HG03066 (cell line): ENCODE measurements around the gene PERM1.
"Not testable (repeated sequence)": the region's sequence is repeated elsewhere in the genome, so short reads cannot be mapped to it uniquely, and the experiment has no call there.

Experiments
- ATAC-seq: cut with Tn5 transposase; IDR thresholded peaks from one replicate; pipeline ENCODE4 v1.9.1; 2021; ENCODE audit warnings: low read depth; ENCODE audit not compliant: unreplicated experiment

Gene PERM1

DNA sequence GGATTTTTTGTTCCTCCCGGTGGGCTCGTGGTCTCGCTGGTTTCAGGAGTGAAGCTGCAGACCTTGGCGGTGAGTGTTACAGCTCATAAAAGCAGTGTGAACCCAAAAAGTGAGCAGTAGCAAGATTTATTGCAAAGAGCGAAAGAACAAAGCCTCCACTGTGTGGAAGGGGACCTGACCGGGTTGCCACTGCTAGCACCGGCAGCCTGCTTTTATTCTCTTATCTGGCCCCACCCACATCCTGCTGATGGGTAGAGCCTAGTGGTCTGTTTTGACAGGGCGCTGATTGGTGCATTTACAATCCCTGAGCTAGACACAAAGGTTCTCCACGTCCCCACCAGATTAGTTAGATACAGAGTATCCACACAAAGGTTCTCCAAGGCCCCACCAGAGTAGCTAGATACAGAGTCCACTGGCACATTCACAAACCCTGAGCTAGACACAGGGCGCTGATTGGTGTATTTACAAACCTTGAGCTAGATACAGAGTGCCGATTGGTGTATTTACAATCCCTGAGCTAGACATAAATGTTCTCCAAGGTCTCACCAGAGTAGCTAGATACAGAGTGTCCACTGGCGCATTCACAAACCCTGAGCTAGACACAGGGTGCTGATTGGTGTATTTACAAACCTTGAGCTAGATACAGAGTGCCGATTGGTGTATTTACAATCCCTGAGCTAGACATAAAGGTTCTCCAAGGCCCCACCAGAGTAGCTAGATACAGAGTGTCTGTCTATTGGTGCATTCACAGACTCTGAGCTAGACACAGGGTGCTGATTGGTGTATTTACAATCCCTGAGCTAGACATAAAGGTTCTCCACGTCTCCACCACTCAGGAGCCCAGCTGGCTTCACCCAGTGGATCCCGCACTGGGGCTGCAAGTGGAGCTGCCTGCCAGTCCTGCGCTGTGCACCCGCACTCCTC, 35.8 kb upstream of the PERM1 start:
- ATAC-seq, result not testable (repeated sequence)

DNA sequence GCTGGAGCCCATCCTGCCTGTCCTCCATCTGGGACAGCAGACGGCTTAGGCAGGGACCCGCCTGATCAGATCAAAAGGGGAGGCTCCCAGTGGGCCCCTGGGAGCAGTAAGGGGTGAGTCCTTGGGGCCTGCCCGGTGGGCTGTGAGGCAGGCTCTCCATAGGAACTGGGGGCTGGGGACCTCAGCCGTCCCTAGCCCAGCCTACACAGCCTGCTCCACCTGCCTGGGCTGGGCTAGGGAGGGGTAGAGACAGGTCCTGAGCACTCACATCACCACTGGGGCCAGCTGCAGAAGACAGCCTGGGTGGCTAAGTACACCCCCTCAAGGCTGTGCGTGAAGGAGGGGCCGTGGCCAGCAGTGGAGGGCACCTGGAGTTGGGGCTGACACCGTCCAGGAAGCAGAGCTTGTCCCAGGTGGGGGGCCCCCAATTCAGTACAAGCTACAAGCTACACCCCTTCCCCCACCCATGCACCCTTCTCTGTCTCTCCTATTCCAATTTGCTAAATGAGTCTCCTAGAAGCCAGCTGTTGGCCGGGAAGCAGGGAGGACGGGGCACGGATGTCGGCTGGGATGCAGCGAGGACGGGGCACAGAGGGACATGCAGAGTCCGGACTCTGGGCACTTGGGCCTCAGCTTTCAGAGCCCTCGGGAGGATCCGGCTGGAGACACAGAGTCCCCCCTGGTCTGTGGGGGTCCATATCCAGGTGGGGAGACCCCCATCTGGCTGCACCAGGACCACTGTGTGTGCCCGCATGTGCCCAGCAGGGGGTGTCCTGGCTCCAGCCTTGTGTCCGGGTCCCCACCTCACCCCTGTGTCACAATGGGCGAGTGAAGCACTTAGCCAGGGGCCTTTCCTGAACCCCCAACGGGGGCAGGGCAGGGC, 33.1 kb upstream of the PERM1 start:
- ATAC-seq, result no peak

DNA sequence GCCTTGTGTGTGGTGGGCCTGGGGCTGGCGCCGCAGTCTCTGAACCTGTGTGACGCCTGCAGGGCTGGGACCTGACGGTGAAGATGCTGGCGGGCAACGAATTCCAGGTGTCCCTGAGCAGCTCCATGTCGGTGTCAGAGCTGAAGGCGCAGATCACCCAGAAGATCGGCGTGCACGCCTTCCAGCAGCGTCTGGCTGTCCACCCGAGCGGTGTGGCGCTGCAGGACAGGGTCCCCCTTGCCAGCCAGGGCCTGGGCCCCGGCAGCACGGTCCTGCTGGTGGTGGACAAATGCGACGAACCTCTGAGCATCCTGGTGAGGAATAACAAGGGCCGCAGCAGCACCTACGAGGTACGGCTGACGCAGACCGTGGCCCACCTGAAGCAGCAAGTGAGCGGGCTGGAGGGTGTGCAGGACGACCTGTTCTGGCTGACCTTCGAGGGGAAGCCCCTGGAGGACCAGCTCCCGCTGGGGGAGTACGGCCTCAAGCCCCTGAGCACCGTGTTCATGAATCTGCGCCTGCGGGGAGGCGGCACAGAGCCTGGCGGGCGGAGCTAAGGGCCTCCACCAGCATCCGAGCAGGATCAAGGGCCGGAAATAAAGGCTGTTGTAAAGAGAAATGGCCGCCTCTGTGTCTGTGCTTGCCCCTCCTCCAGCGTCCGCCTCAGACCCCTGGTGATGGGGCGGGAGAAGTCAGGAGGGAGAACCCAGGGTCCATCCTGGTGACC, 32.2 kb upstream of the PERM1 start:
- no peak for ATAC-seq

DNA sequence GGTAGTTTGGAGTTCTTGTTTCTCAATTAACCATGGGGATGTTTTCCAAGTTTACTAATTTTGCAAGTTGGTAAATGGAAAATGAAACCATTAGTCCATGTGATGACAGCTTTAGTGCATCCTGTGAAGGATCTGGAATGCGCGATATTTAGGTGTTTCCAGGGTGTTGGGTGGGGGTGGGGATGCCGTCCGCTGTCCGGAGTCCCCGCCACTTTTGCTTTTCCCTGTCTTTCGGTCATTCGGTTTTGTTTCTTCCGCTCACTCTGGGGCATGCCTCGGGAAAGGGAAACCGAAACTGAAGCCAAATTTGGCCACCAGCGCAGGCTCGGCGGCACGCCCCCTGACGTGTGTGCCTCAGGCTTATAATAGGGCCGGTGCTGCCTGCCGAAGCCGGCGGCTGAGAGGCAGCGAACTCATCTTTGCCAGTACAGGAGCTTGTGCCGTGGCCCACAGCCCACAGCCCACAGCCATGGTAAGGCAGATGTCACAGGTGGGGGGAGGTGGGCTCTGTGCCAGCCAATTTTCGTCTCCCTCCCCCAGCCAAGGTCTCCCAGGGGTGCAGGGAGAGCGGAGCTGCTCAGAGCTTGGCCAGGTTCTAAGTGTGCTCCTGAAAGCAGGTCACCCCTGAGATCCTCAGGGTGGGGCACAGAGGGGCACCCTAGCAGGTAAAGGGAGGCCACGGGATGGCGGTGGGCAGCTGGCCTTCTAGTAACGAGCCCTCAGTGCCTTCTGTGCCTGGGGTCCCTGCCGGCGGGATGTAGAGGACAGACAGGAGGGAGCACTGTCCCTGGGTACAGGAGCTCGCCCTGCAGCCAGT, 31.4 kb upstream of the PERM1 start, which contains the start of gene ISG15:
Gene ISG15, plus strand, starts transcription at position 393 of the 817 bp plus-strand sequence. Its CDS starts 77 bp downstream, at position 470.
- peak; percentile 62 for ATAC-seq

DNA sequence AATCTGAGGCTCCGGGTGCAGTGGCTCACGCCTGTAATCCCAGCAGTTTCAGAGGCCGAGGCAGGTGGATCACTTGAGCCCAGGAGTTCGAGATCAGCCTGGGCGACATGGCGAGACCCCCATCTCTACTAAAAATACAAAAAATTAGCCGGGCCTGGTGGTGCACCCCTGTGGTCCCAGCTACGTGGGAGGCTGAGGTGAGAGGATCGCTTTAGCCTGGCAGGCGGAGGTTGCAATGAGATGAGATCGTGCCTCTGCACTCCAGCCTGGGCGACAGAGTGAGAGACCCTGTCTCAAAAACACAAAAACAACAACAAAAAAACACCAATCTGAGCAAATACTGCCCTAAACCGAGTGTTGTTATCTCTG, 30.8 kb upstream of the PERM1 start:
- not testable (repeated sequence) for ATAC-seq

DNA sequence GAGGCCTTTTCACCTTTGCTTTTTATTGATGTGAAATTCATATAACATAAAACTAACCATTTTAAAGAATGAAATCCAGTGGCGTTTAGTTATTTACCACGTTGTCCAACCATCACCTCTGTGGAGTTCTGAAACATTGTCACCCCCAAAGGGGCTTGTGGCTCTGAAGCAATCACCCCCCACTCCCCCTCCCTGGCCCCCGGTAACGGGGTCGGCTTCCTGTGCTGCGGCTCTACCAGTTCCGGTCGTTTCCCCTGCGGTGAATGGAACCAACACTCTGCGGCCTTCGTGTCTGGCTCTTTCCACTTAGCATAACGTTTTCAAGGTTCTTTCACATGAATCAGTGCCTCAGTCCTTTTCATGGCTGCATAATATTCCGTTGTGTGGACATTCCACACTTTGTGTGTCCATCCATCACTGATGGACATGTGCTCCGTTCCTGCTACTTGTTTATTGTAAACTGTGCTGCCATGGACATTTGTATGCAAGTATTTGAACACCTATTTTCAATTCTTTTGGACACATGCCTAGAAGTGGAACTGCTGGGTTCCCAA, 29.6 kb upstream of the PERM1 start:
- no peak for ATAC-seq

DNA sequence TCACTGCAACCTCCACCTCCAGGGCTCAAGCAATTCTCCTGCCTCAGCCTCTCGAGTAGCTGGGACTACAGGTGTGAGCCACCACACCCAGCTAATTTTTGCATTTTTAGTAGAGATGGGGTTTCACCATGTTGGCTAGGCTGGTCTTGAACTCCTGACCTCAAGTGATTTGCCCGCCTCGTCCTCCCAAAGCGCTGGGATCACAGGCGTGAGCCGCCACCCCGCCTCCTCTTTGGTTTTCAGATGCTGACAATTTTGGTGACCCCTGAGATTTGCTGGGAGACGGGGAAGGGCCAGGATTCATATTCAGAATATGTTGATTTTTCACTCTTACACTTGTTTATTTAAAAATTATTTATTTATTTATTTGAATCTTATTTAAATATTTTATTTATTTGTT, 28.2 kb upstream of the PERM1 start:
- ATAC-seq, result not testable (repeated sequence)

DNA sequence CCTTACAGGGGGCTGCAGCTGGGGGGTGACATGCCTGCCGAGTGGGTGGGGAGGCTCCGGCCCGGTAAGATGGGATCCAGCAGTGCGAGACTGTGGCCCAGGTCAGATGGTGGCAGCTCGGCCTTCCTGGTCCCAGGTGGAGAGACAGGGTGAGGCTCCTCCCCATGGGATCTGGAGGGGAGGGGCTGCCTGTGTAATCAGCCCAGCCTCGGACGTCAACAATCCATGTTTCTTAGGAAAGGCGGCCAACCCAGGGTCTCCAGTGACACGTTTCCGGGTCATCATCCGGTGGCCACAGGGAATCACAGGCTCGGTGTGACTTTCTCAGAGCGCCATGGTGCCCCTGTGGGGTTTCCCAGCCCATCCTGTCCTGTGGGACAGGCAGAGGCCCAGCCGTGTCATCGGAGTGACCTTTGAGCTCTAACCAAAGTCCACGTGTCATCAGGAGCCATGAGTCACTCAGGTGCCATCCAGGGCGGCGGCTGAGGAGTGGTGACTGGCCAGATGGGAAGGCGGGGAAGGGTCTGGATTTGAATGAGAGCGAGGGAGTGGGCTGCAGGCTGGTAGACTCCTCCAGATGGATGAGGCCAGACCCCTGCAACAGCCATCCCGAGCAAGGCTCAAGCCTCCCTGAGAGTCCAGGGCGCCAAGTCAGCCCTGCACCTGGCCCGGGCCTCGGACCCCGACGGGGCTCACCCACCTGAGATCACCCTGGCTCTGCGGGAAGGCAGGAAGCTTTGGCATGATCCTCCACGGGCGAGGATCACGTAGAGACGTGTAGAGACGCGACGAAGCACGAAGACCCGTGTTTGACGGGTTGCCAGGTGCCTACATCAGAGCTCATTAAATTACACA, 24.6 kb upstream of the PERM1 start:
- no peak for ATAC-seq

DNA sequence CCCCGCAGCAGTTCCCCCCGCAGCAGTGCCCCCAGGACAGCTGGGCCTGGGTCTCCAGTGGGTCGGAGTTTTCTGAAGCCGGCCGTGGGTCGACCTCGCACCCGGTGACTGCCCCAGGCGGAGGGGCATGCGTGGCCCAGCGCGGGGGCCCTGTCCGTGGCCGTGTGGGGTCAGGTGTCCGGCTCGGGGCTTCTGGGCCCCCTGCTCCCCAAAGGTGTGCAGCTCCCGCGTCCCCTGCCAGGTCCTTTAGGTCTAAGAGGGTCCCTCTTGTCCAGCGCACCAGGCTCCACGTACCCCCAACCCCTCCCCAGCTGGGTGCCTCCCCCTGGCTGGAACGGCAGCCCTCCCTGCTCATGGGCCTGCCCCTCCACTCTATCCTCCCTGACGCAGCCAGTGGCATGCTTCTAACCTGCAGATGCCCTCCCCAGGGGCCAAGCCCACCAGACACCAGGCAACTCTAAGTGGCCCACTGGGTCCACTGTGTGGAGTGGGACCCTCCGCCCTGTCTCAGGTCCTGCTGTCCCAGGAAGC, 23.9 kb upstream of the PERM1 start:
- ATAC-seq, result no peak

DNA sequence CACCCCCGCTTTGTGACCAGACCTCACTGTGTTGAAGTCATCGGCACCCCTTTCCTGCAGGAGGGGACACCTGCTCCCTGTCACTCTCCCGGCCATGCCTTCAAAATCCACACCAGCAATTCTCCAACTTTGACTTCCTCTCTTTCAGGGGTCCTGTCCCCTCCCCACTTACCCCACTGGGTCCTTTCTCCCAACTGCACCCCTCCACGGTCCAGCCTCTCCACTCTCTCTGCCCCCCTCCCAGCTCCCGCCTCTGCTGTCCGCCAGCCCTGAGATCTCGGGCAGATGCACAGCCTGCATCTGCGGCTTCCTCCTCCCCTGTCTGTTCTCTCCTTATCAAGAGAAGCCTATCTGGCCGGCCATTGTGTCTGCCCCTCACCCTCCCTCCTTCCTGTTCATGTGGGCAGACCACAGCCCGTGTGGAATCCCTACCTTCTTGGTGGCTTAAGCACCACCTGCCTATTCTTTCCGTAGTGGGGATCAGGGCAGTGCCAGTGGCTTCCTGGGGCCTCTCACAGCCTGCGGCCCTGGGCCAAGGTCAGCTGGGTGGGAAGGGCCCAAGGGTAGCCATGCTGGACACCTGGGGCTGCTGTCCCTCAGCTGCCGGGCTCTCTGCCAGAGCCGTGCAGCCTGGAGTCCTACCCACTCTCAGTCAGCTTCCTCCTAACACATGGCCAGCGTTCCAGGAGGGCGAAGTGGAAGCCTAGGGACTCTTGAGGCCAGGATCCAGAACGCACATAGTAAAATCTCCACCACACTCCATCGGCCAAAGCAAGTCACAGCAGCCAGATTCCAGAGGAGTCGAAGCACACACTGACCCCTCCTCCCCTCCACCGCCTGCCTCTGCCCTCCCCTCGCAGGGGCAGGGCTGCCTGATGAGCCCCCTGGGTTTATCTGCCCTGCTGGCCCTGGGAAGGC, 23.1 kb upstream of the PERM1 start:
- no peak for ATAC-seq

DNA sequence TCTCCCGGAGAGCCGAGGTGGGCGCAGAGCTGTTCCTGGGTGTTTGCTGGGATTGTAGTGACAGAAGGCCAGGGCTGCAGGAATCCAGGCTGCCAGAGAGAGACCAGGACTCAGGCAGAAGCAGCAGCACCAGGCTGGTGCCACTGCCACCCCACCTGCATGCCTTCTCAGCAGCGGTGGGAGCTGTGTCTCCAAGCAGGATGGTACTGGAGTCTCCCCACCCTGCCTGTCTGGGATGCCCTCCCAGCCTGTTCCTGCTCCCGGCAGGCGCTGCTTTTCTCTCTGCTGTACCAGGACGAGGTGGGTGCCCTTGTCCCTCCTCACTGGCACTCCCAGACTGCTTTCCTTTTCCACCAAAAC, 22.5 kb upstream of the PERM1 start:
- no peak for ATAC-seq

DNA sequence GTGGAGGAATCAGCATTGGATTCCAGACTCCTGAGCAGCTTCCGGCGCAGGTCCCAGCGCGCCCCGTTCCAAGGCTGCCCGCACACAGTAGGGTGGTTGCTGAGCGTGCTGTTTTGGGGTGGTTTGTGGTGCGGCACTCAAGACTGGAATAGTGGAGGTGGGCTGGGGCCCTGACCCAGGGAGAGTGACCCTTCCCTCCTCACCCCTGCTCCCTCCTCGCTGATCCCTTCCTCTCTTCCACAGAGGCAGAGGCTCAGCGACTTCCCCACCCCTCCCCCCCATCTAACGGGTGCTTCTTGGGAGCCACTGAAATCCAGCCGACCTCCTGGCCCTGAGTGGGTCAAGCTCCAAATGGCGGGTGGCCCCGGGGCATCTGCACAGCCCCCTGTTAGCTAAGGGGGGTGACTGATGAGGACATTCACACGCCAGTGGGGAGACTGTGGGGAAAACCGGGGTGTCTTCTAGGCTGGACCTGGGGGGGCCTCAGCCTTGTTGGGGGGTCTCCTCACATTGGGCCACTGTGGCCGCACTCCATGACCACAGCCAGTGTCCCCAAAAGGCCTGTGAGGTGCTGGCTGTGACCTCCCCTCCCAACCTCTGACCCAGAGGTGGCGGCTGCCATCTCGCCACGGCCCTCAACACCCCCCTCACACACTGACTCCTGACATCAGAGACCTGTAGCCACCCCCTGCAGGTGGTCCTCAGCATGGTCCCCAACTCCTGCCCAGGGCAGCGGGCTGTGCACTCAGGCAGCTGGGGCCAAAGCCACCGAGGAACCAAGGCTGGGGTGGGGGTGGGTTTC, 21.9 kb upstream of the PERM1 start:
- ATAC-seq, result no peak

DNA sequence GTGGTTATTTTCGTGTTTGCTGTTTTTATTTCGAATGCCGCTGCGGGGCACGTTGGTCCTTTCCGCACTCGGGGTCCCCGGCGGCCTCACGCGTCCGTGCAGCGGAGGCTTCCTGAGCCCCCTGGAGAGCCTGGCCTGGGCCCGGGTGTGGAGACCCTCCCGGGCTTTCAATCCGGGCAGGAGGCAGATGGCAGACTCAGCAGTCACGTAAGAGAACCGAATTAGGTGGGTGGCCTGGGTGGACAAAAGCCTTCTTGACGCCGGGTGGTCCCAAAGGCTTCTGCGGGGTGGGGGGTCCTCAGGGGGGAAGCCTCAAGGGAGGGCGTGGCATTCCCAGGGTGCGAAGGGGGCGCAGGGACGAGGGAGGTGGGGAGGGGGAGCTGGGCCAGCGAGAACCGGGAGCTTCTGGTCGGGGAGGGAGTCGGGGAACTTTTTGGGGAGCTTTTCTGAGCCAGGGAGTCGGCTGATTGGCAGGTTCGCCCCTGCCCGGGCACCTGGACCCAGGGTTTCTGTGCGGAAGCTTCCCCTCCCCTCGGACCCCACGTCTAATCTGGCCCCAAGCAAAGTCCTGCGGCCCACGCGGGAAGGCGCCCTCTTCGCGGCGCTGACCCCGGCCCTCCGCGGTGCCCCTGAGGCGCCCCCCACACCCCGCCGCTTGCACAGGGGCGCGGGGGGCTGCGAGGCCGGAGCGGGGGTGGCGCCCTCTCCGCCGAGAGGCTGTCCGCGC, 19.3 kb upstream of the PERM1 start:
- ATAC-seq, result no peak

DNA sequence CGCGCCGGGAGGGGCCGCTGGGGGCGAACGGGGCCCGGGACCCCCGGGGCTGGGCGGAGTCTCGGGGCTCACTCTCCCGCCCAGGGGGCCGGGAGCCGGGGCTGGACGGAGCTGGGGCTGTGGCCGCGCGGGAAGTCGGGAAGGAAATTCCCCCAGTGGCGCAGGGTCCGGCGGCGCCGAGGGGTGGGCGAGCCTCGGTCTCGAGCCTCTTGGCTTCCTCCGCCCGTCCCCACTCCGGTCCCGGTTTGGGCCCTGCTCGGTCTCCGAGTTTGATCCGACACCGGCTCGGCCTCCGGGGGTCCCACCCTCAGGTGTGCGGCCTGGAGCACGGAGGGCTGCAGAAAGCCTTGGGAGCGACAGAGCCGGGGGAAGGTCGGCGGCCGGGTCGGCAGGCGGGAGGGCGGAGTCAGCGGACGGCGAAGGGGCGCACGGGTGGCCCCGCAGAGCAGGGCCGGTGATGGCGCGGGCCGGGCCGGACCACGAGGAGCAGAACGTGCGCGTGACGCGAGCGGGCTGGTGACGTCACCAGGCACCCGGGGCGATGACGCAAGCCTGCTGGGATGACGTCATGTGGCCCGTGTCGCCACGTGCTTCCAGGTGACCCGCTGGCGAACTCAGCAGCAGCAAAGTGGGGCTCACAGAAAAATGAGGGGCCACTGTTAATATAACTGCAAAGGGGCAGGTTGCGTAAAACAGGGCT, 18.6 kb upstream of the PERM1 start:
- no peak for ATAC-seq

DNA sequence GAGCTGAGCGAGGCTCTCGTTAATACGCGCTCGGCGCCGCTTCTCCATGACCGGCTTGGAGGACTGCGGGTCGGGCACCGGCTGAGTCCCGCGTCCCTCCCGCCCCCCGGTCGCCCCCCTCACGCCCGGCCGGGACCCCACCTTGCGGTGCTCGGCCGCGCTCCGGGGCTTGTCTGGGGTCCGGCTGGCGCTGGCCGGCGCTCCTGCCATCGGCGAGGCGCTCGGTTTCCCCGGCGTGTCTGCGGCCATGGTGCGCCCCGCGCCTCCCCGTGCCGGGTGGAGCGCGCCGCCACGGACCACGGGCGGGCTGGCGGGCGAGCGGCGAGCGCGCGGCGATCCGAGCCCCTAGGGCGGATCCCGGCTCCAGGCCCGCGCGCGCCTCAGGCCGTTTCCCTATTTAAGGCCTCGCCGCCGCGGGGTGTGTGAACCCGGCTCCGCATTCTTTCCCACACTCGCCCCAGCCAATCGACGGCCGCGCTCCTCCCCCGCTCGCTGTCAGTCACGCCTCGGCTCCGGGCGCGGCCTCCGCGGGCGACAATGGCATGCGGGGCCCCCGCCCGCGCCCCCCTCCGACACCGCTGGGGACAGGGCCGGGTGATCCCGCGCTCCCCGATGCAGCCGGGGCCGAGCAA, 17.9 kb upstream of the PERM1 start, which contains the start of gene HES4:
Gene HES4, minus strand, starts transcription at position 373 of the 632 bp plus-strand sequence. Its CDS starts 124 bp downstream, at position 249.
- ATAC-seq, result no peak
